Measurements from ENCODE around the gene GIMAP8. TPM values are rescaled to one million over a fixed set of nuclear protein-coding genes. Genes with fewer than 3 reads are reported as not detected.

The GIMAP8 gene
- total RNA-seq, 4 donors from 2014 or later, result 0.88 to 19.8 (median 5.2) TPM

GRCh38 chr7:150413640-150414081, 36.8 kb upstream of the GIMAP8 start:
- Histone ChIP-seq H3K4me1 (peaks cover 0 to 2% (median 0%) of the 10 kb centered on the region in 4 donors), H3K9me3 (no peaks in the 10 kb centered on the region), H3K27ac (no peak overlapping the region), H3K36me3 (peaks cover 0 to 5% (median 0%) of the 10 kb centered on the region in 3 donors), H3K27me3 (no peaks in the 10 kb centered on the region), H3K4me3 (no peak overlapping the region)
- DNase-seq, result no peak
- no peak for TF ChIP-seq POLR2A (IDR thresholded peaks at IDR 0.05)
- TF ChIP-seq, protein P1, sequence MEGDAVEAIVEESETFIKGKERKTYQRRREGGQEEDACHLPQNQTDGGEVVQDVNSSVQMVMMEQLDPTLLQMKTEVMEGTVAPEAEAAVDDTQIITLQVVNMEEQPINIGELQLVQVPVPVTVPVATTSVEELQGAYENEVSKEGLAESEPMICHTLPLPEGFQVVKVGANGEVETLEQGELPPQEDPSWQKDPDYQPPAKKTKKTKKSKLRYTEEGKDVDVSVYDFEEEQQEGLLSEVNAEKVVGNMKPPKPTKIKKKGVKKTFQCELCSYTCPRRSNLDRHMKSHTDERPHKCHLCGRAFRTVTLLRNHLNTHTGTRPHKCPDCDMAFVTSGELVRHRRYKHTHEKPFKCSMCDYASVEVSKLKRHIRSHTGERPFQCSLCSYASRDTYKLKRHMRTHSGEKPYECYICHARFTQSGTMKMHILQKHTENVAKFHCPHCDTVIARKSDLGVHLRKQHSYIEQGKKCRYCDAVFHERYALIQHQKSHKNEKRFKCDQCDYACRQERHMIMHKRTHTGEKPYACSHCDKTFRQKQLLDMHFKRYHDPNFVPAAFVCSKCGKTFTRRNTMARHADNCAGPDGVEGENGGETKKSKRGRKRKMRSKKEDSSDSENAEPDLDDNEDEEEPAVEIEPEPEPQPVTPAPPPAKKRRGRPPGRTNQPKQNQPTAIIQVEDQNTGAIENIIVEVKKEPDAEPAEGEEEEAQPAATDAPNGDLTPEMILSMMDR (IDR thresholded peaks at IDR 0.05), result no peak

DNA sequence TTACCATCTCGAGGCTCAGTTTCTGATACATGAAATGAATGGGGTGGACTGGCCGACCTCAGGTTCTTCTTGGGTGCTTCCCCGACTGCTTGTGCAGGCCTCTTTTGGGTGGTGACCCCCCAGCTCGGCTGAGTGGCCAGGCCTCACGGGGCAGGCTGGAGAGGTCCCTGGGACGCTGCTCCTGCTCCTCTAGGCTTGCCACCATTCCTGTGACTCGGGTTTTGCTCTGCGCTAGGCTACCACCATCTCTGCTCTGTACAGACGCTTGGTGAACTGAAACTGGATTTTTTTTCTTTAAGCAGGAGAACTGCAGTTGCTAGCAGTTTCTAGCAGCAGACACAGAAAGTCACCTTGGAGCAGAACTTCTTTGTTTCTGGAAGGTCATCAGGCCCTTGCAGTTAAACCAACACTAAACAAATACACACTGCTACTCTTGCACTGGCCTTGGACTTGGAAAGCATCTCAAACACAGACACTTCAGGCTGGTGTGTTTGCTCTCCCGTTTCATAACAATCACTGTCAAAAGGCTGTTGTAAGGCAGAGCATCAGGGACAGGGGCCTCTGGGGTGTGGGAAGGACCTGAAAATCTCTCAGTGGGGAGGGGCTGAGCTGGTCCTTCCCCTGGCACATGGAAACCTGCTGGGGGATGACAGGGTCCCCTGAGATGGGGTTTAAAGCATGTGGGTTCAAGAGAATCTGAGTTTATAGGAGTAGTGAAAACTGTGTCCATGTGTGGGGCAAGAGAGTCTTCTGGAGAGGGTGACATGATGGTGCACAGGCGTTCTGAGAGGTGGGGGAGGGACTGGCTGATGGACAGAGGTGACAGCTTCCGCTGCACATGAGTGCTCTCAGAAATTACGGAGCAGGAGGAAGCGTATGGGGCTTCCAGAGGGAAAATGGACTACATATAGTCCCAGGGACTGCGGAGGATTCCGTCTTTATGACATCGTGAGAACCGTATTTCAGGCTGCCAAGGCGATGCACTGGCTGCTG, 35.0 kb upstream of the GIMAP8 start:
- DNase-seq, result peak in 1 of 3 donors; percentile 3
- Histone ChIP-seq H3K9me3 (no peaks in the 10 kb centered on the region), H3K4me3 (no peak overlapping the region), H3K36me3 (no peaks in the 10 kb centered on the region), H3K4me1 (no peaks in the 10 kb centered on the region), H3K27ac (no peak overlapping the region), H3K27me3 (no peaks in the 10 kb centered on the region)
- no peak for TF ChIP-seq POLR2A (IDR thresholded peaks at IDR 0.05)
- TF ChIP-seq, protein P1 (IDR thresholded peaks at IDR 0.05), result no peak

DNA sequence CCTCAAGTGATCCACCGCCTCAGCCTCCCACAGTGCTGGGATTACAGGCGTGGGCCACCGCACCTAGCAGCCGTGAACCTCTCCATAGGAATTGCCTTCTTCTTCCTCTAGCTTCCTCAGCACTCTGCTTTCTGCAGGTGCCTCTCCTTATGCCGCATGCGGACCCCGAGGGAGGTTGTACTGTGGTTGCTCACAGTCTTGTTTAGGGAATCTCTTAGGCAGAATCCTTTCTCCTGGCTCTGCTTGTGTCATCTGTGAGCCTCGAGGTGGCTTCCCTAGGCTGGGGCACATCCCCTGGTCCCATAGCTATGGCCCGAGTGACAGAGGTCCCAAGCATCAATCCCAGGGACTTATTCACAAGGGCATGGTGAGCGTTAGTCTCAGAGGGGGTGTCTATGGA, 33.2 kb upstream of the GIMAP8 start:
- Histone ChIP-seq H3K9me3 (no peaks in the 10 kb centered on the region), H3K4me3 (no peak overlapping the region), H3K27ac (no peak overlapping the region), H3K27me3 (no peaks in the 10 kb centered on the region), H3K36me3 (no peaks in the 10 kb centered on the region), H3K4me1 (peaks cover 0 to 3% (median 0%) of the 10 kb centered on the region in 4 donors)
- DNase-seq, result peak in 1 of 3 donors; percentile 41
- TF ChIP-seq, protein P1 (IDR thresholded peaks at IDR 0.05), result no peak
- no peak for TF ChIP-seq POLR2A (IDR thresholded peaks at IDR 0.05)

DNA sequence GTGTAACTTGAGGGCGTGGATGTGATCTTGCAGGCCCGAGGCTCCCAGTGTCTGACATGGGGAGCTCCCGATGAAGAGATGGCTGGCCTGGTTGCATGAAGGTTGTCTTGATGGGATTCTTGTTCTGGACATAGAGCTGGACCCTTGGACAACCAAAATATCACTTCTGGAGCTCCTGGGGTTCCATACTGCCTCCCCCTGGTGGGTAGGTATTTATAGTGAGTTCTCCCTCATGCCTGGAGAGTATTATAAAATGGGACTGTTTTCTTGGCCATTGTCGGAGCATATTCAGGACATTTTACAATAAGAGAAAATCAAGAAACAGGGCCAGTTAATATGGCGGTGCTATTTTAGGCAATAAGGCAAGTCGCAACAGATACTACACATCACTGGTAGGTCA, 32.6 kb upstream of the GIMAP8 start:
- H3K4me3 ChIP-seq, result no peak overlapping the region
- peak in 1 of 3 donors; percentile 10 for DNase-seq
- H3K9me3 ChIP-seq, result no peaks in the 10 kb centered on the region
- H3K36me3 ChIP-seq, result no peaks in the 10 kb centered on the region
- peaks cover 0 to 3% (median 0%) of the 10 kb centered on the region in 4 donors for H3K4me1 ChIP-seq
- H3K27ac ChIP-seq, result no peak overlapping the region
- no peaks in the 10 kb centered on the region for H3K27me3 ChIP-seq
- TF ChIP-seq, protein P1 (IDR thresholded peaks at IDR 0.05), result no peak
- no peak for TF ChIP-seq POLR2A (IDR thresholded peaks at IDR 0.05)

GRCh38 chr7:150420242-150420641, 30.2 kb upstream of the GIMAP8 start:
- Histone ChIP-seq H3K36me3 (no peaks in the 10 kb centered on the region), H3K9me3 (no peaks in the 10 kb centered on the region), H3K4me1 (peaks cover 0 to 3% (median 0%) of the 10 kb centered on the region in 4 donors), H3K4me3 (no peak overlapping the region), H3K27ac (no peak overlapping the region), H3K27me3 (no peaks in the 10 kb centered on the region)
- TF ChIP-seq, protein P1 (IDR thresholded peaks at IDR 0.05), result no peak
- TF ChIP-seq POLR2A (IDR thresholded peaks at IDR 0.05), result no peak
- DNase-seq, result peak in 1 of 3 donors; percentile 19
